Neutrophil (primary cell): Measurements from ENCODE around the gene RFC2.

Source experiments
- H3K27ac ChIP-seq: fragments of 200-600 bp; sonication (generic); 2 replicates; pipeline ENCODE4 v1.5.1; 2016; ENCODE audit warnings: mild to moderate bottlenecking, moderate library complexity
- H3K27me3 ChIP-seq: fragments of 200-600 bp; sonication (generic); 2 replicates; pipeline ENCODE4 v1.6.0; 2016; ENCODE audit warnings: mild to moderate bottlenecking
- H3K36me3 ChIP-seq: fragments of 200-600 bp; sonication (generic); 2 replicates; pipeline ENCODE4 v1.5.1; 2017
- H3K4me1 ChIP-seq, 2 experiments: fragments of 200-600 bp in 1 of 2; sonication (generic) in 1 of 2; 1 replicate in 1 of 2; 2 replicates in 1 of 2; pipeline versions ENCODE4 v1.5.1 to v1.6.1; 2013 to 2016; ENCODE audit warnings: low read depth in 1 of 2, low read length in 1 of 2, mild to moderate bottlenecking in 1 of 2, moderate library complexity in 1 of 2; ENCODE audit not compliant: control insufficient read depth in 1 of 2, insufficient read depth in 1 of 2
- H3K4me3 ChIP-seq, 2 experiments: fragments of 200-600 bp in 1 of 2; sonication (generic) in 1 of 2; 1 replicate in 1 of 2; 2 replicates in 1 of 2; pipeline ENCODE4 v1.5.1; 2013 to 2016; ENCODE audit warnings: low read depth in 1 of 2, low read length in 1 of 2, mild to moderate bottlenecking in 1 of 2, moderate library complexity in 1 of 2
- H3K9me3 ChIP-seq: fragments of 200-600 bp; sonication (generic); 2 replicates; pipeline ENCODE4 v1.5.1; 2016
- TF ChIP-seq, protein P1 (sequence below): fragments of 200-600 bp; sonication (generic); IDR thresholded peaks from 2 replicates; pipeline ENCODE4 v1.5.1; 2016; ENCODE audit warnings: antibody characterized with exemption

RFC2 gene

DNA sequence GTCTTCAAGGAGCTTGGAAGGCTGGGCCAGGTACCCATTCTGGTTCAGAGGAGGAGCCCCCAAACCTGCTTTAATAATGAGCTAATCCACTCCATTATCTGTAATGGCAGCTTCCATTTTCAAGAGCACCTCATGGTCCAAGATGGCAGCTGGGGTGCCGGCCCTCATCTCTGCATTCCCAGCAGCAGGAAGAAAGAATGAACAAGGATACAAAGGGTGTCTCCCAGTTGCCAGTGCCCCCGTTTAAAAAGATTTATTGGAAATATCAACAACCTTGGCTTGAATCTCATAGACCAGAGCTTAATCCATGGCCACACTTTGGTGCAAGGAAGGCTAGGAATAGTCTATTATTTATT lies 35.9 kb downstream of the RFC2 start:
- peak overlapping the region; percentile 95 for H3K27ac ChIP-seq
- H3K36me3 ChIP-seq = peaks cover 75% of the 10 kb centered on the region

DNA sequence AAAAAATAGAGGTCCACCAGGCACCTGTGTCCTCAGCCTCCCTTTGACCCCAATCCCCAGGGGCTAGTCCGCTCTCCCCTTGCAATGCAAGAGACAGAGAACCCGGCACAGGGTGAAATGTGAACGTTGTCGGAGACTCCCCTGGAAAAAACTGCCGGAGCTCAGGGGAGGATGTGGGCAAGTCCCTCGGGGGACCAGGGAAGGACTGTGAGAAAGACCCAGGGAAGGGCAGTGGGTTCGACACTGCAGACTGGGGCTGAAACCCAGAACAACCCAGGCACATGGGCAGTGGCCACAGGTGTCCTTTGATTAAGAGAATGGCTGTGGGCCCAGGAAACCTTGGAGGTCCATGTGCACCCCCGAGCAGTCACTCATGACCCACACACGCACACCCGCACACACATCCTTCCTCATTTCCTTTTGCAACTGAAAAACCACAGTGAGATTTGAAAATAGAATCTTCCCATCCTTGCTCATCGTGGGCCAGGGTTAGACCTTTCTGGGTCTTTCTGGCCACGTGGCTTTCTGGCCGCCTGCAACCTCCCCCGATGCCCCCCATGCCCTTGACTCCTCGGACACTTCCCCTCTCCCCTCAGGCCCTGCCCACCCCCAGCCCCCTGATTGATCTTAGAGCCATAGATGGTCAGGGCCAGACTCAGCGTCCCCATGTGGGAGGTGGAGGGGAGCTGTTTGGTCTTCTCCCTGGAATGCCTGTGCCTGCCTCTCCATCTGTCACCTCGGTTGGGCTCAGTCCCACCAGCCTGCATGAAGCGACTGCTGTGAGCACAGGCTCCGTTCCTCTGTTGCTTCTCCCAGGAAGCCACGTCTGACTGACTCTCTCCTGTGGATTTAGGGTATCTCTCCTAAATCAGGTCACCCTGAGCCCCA lies 36.5 kb downstream of the RFC2 start:
- H3K36me3 ChIP-seq = peaks cover 72% of the 10 kb centered on the region
- peak overlapping the region; percentile 95 for H3K27ac ChIP-seq
- TF ChIP-seq, protein P1, sequence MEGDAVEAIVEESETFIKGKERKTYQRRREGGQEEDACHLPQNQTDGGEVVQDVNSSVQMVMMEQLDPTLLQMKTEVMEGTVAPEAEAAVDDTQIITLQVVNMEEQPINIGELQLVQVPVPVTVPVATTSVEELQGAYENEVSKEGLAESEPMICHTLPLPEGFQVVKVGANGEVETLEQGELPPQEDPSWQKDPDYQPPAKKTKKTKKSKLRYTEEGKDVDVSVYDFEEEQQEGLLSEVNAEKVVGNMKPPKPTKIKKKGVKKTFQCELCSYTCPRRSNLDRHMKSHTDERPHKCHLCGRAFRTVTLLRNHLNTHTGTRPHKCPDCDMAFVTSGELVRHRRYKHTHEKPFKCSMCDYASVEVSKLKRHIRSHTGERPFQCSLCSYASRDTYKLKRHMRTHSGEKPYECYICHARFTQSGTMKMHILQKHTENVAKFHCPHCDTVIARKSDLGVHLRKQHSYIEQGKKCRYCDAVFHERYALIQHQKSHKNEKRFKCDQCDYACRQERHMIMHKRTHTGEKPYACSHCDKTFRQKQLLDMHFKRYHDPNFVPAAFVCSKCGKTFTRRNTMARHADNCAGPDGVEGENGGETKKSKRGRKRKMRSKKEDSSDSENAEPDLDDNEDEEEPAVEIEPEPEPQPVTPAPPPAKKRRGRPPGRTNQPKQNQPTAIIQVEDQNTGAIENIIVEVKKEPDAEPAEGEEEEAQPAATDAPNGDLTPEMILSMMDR = no peak
- peaks cover 69 to 73% of the 10 kb centered on the region in 2 experiments for H3K4me1 ChIP-seq
- H3K4me3 ChIP-seq = peak overlapping the region; percentile 49 to 61
- no peaks in the 10 kb centered on the region for H3K27me3 ChIP-seq
- no peaks in the 10 kb centered on the region for H3K9me3 ChIP-seq

More for the DNA sequence above, 35.9 kb downstream of the RFC2 start:
- TF ChIP-seq, protein P1 = no peak
- no peaks in the 10 kb centered on the region for H3K9me3 ChIP-seq
- no peaks in the 10 kb centered on the region for H3K27me3 ChIP-seq
- peak overlapping the region; percentile 49 to 61 for H3K4me3 ChIP-seq
- peaks cover 65 to 68% of the 10 kb centered on the region in 2 experiments for H3K4me1 ChIP-seq

DNA sequence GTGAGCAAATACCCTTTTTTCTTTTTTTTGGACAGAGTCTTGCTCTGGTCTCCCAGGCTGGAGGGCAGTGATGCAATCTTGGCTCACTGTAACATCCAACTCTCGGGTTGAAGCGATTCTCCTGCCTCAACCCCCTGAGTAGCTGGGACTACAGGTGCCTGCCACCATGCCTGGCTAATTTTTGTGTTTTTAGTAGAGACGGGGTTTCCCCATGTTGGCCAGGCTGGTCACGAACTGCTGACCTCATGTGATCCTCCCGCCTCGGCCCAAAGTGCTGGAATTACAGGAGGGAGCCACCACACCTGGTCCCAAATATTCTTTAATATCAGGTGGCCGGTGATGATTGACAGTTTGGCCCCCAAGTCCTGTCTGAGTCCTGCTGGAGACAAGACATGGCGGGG lies 37.8 kb downstream of the RFC2 start:
- TF ChIP-seq, protein P1 = no peak
- Histone ChIP-seq H3K4me1 (peaks cover 82 to 85% of the 10 kb centered on the region in 2 experiments), H3K4me3 (peak overlapping the region in 1 of 2 experiments; percentile 61), H3K9me3 (no peaks in the 10 kb centered on the region), H3K27ac (peak overlapping the region; percentile 95), H3K27me3 (no peaks in the 10 kb centered on the region), H3K36me3 (peaks cover 67% of the 10 kb centered on the region)

DNA sequence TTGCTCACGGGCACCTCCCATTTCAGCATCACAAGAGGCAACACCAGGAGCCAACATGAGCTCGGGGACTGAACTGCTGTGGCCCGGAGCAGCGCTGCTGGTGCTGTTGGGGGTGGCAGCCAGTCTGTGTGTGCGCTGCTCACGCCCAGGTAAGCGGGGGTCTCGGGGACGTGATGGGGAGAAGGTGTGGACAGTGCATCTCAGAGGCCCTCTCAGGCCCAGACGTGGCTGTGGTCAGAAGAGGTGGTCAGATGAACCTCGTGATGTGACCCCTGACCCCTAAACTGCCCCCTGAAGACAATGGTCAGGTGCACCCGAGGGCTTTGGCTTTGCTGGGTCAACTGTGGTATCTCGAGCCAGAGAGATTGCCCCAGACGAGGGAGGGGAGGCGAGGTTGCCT lies 38.3 kb downstream of the RFC2 start:
- H3K4me3 ChIP-seq = peak overlapping the region in 1 of 2 experiments; percentile 61
- no peaks in the 10 kb centered on the region for H3K9me3 ChIP-seq
- peaks cover 85 to 86% of the 10 kb centered on the region in 2 experiments for H3K4me1 ChIP-seq
- TF ChIP-seq, protein P1 = no peak
- peak overlapping the region; percentile 95 for H3K27ac ChIP-seq
- peaks cover 64% of the 10 kb centered on the region for H3K36me3 ChIP-seq
- no peaks in the 10 kb centered on the region for H3K27me3 ChIP-seq

DNA sequence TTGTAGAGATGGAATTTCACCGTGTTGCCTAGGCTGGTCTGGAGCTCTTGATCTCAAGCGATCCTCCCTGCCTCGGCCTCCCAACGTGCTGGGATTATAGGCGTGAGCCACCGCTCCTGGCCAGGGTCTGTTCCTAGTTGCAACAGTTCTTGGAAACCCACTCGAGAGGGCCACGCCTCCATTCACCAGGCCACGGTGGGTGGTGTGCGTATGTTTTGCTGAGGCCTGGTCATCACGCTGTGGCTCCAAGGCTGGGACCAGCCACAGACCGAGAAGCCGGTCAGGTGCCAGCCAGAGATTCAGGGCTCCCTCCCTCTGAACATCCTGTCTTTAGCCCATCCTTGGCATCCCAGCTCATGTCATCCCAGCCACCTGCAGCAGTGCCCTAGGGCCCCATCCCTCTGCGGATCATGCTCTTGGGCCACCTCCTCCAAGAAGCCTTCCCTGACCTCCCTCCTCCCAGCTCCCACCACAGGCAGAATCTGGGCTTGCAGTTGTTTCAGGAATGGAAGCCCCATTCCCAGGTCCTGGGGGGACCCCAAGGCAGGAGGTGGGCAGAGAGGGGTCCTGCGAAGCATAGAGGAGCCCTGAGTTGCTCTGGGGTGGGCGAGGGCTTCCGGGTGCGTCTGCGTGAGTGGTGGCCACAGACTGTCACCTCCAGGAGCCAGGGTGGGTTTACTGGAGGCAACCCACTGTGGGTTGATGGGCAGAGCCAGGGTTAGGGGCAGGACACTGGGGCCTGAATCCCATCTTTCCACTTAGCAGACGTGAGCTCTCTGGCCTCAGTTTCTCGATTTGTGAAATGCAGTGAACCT lies 39.2 kb downstream of the RFC2 start:
- Histone ChIP-seq H3K27me3 (no peaks in the 10 kb centered on the region), H3K4me1 (peaks cover 78 to 80% of the 10 kb centered on the region in 2 experiments), H3K27ac (peak overlapping the region; percentile 95), H3K36me3 (peaks cover 55% of the 10 kb centered on the region), H3K4me3 (no peak overlapping the region), H3K9me3 (no peaks in the 10 kb centered on the region)
- TF ChIP-seq, protein P1 = no peak
